Measurements from ENCODE around the gene NUP210L. TPM values are rescaled to one million over a fixed set of nuclear protein-coding genes. Genes with fewer than 3 reads are reported as not detected.

The NUP210L gene
- not detected in 2 replicates for total RNA-seq

GRCh38 chr1:154154534-154155191 lies at the start of gene NUP210L:
TSS of gene NUP210L (minus strand) at chr1:154155073.

GRCh38 chr1:154191990-154192461 lies 37.2 kb upstream of the NUP210L start, which contains the start of gene TPM3:
TSS of gene TPM3 (minus strand) at chr1:154192100. CDS start at chr1:154192018, 82 bp downstream.

GRCh38 chr1:153990468-153991150 lies 164.3 kb downstream of the NUP210L start, which contains the start of gene RPS27:
TSS of gene RPS27 (plus strand) at chr1:153990762. CDS start at chr1:153990797, 35 bp downstream.

GRCh38 chr1:153985941-153986761 lies 168.7 kb downstream of the NUP210L start, which contains the start of gene RAB13:
TSS of gene RAB13 (minus strand) at chr1:153986339. CDS start at chr1:153986236, 103 bp downstream.

GRCh38 chr1:153977250-153978240 lies 177.3 kb downstream of the NUP210L start, which contains the start of gene JTB:
TSS of gene JTB (minus strand) at chr1:153977674. CDS start at chr1:153977252, 422 bp downstream.

GRCh38 chr1:153967107-153967999 lies 187.5 kb downstream of the NUP210L start, which contains the start of gene CREB3L4:
TSS of gene CREB3L4 (plus strand) at chr1:153967902. CDS start at chr1:153968526, 624 bp downstream.

GRCh38 chr1:153963030-153963849 lies 191.6 kb downstream of the NUP210L start, which contains the start of gene SLC39A1:
TSS of gene SLC39A1 (minus strand) at chr1:153963537. CDS start at chr1:153962715, 822 bp downstream.

GRCh38 chr1:153958111-153958960 lies 196.5 kb downstream of the NUP210L start, which contains the start of gene CRTC2:
TSS of gene CRTC2 (minus strand) at chr1:153958612. CDS start at chr1:153958497, 115 bp downstream.

GRCh38 chr1:153946622-153947241 lies 208.1 kb downstream of the NUP210L start, which contains the start of gene DENND4B:
TSS of gene DENND4B (minus strand) at chr1:153946718. CDS start at chr1:153944374, 2,344 bp downstream.

Other genes starting within 250 kb of the NUP210L start
- 2.3 and 4.4 TPM in 2 replicates for gene GATAD2B, start 232.1 kb downstream of the NUP210L start, total RNA-seq
- gene DENND4B, start 208.4 kb downstream of the NUP210L start, total RNA-seq = 6.8 and 7.4 TPM in 2 replicates
- gene CRTC2, start 196.5 kb downstream of the NUP210L start, total RNA-seq = 7.2 and 13.1 TPM in 2 replicates
- 91.7 and 96.9 TPM in 2 replicates for gene SLC39A1, start 191.5 kb downstream of the NUP210L start, total RNA-seq
- 1.8 and 2.9 TPM in 2 replicates for gene CREB3L4, start 187.2 kb downstream of the NUP210L start, total RNA-seq
- gene JTB, start 177.4 kb downstream of the NUP210L start, total RNA-seq = 208 and 220 TPM in 2 replicates
- 52.4 and 54.3 TPM in 2 replicates for gene RAB13, start 168.7 kb downstream of the NUP210L start, total RNA-seq
- 2,395 and 2,737 TPM in 2 replicates for gene RPS27, start 164.3 kb downstream of the NUP210L start, total RNA-seq
- 447 and 499 TPM in 2 replicates for gene TPM3, start 37.0 kb upstream of the NUP210L start, total RNA-seq
- not detected in 2 replicates for gene CFAP141, start 51.3 kb upstream of the NUP210L start, total RNA-seq
- gene UBAP2L, start 65.9 kb upstream of the NUP210L start, total RNA-seq = 76.2 and 78.2 TPM in 2 replicates
- 112 and 131 TPM in 2 replicates for gene HAX1, start 117.6 kb upstream of the NUP210L start, total RNA-seq
- not detected in 2 replicates for gene AQP10, start 166.0 kb upstream of the NUP210L start, total RNA-seq
- gene ATP8B2, start 170.5 kb upstream of the NUP210L start, total RNA-seq = 64.4 and 93.8 TPM in 2 replicates